H9 (cell line): ENCODE measurements around the gene PSMD8. TPM values are rescaled to one million over a fixed set of nuclear protein-coding genes. Genes with fewer than 3 reads are reported as not detected.
A peak's percentile ranks its signal among the peaks of the same experiment; 100 is the strongest.

Experiments used
- DNase-seq: peaks from one replicate; pipeline ENCODE4 v3.0.0-alpha.2; 2017
- H2AFZ ChIP-seq: one replicate; pipeline ENCODE4 v1.6.1; 2013; ENCODE audit warnings: mild to moderate bottlenecking, low read length, control low read depth, moderate library complexity
- H2AK5ac ChIP-seq: 2 replicates; pipeline ENCODE4 v1.6.1; 2013; ENCODE audit warnings: low read length, control low read depth, mixed read lengths; ENCODE audit not compliant: insufficient read length
- H2BK120ac ChIP-seq: one replicate; pipeline ENCODE4 v1.6.1; 2013; ENCODE audit warnings: low read depth, mild to moderate bottlenecking, low read length, control low read depth, inconsistent platforms; ENCODE audit not compliant: poor library complexity, severe bottlenecking
- H2BK12ac ChIP-seq: 2 replicates; pipeline ENCODE4 v1.6.1; 2013; ENCODE audit warnings: low read length, control low read depth, mixed read lengths, low read depth; ENCODE audit not compliant: insufficient read length
- H2BK15ac ChIP-seq: 2 replicates; pipeline ENCODE4 v1.6.1; 2013; ENCODE audit warnings: low read depth, low read length, control low read depth
- H2BK20ac ChIP-seq: one replicate; pipeline ENCODE4 v1.6.1; 2013; ENCODE audit warnings: low read depth, mild to moderate bottlenecking, low read length, control low read depth, inconsistent platforms; ENCODE audit not compliant: poor library complexity, severe bottlenecking
- H2BK5ac ChIP-seq: 2 replicates; pipeline ENCODE4 v1.6.1; 2013; ENCODE audit warnings: low read length, control low read depth, mixed read lengths; ENCODE audit not compliant: insufficient read length
- H3K14ac ChIP-seq: 2 replicates; pipeline ENCODE4 v1.6.1; 2013; ENCODE audit warnings: low read length, control low read depth; ENCODE audit not compliant: insufficient read depth
- H3K18ac ChIP-seq: 2 replicates; pipeline ENCODE4 v1.6.1; 2013; ENCODE audit warnings: low read depth, mild to moderate bottlenecking, mixed read lengths, low read length, control low read depth; ENCODE audit not compliant: insufficient read length
- H3K23ac ChIP-seq: 2 replicates; pipeline ENCODE4 v1.6.1; 2013; ENCODE audit warnings: low read length, control low read depth, mixed read lengths, low read depth; ENCODE audit not compliant: insufficient read length
- H3K23me2 ChIP-seq: 2 replicates; pipeline ENCODE4 v1.6.1; 2013; ENCODE audit warnings: low read depth, mild to moderate bottlenecking, mixed read lengths, low read length, control low read depth; ENCODE audit not compliant: insufficient read length, poor library complexity, severe bottlenecking
- H3K27ac ChIP-seq: 2 replicates; pipeline ENCODE4 v1.5.1; 2013; ENCODE audit warnings: low read length, control low read depth, mixed read lengths, low read depth; ENCODE audit not compliant: insufficient read length
- H3K27me3 ChIP-seq: 2 replicates; pipeline ENCODE4 v1.6.1; 2013; ENCODE audit warnings: low read length, control low read depth, inconsistent platforms; ENCODE audit not compliant: insufficient read depth
- H3K4ac ChIP-seq: 2 replicates; pipeline ENCODE4 v1.6.1; 2013; ENCODE audit warnings: low read depth, mild to moderate bottlenecking, control low read depth, inconsistent platforms, low read length, moderate library complexity
- H3K4me1 ChIP-seq: 2 replicates; pipeline ENCODE4 v1.6.1; 2013; ENCODE audit warnings: low read length, control low read depth, inconsistent platforms; ENCODE audit not compliant: insufficient read depth
- H3K4me2 ChIP-seq: 2 replicates; pipeline ENCODE4 v1.6.1; 2013; ENCODE audit warnings: low read length, control low read depth, mixed read lengths; ENCODE audit not compliant: insufficient read length, insufficient read depth
- H3K56ac ChIP-seq: 2 replicates; pipeline ENCODE4 v1.6.1; 2013; ENCODE audit warnings: low read depth, mild to moderate bottlenecking, mixed read lengths, low read length, control low read depth; ENCODE audit not compliant: insufficient read length
- H3K79me1 ChIP-seq: 2 replicates; pipeline ENCODE4 v1.6.1; 2013; ENCODE audit warnings: low read depth, mild to moderate bottlenecking, moderate library complexity, low read length, control low read depth, inconsistent platforms; ENCODE audit not compliant: insufficient read depth, poor library complexity, severe bottlenecking
- H3K79me2 ChIP-seq: 2 replicates; pipeline ENCODE4 v1.6.1; 2013; ENCODE audit warnings: low read length, control low read depth, inconsistent platforms; ENCODE audit not compliant: insufficient read depth
- H3K9ac ChIP-seq: 2 replicates; pipeline ENCODE4 v1.6.1; 2013; ENCODE audit warnings: low read length, control low read depth, mixed read lengths; ENCODE audit not compliant: insufficient read length; ENCODE audit errors: extremely low read depth
- H3K9me3 ChIP-seq: one replicate; pipeline ENCODE4 v1.6.1; 2013; ENCODE audit warnings: low read depth, low read length, inconsistent platforms; ENCODE audit not compliant: control insufficient read depth
- H3T11ph ChIP-seq: one replicate; pipeline ENCODE4 v1.6.1; 2013; ENCODE audit warnings: mild to moderate bottlenecking, low read length, control low read depth, inconsistent platforms
- H4K20me1 ChIP-seq: one replicate; pipeline ENCODE4 v1.6.1; 2013; ENCODE audit not compliant: control insufficient read depth, insufficient read length, insufficient read depth
- H4K5ac ChIP-seq: 2 replicates; pipeline ENCODE4 v1.6.1; 2013; ENCODE audit warnings: low read depth, mild to moderate bottlenecking, mixed read lengths, low read length, control low read depth; ENCODE audit not compliant: insufficient read length
- H4K8ac ChIP-seq: replicated peaks from 2 replicates; pipeline ENCODE4 v1.6.1; 2013; ENCODE audit warnings: low read length, control low read depth, mixed read lengths, low read depth; ENCODE audit not compliant: insufficient read length
- H4K91ac ChIP-seq: 2 replicates; pipeline ENCODE4 v1.6.1; 2013; ENCODE audit warnings: low read depth, mild to moderate bottlenecking, moderate library complexity, mixed read lengths, low read length, control low read depth; ENCODE audit not compliant: insufficient read length
- H3K27ac Mint-ChIP-seq, 3 experiments: 2 replicates in 2 of 3; 3 replicates in 1 of 3; pipeline ENCODE4 v1.8.0; 2020 to 2021; ENCODE audit warnings: mixed read lengths in 3 of 3, mild to moderate bottlenecking in 1 of 3, moderate library complexity in 1 of 3
- H3K27me3 Mint-ChIP-seq: 2 replicates; pipeline ENCODE4 v1.8.0; 2021; ENCODE audit warnings: low read depth, mild to moderate bottlenecking, moderate library complexity, mixed read lengths
- H3K36me3 Mint-ChIP-seq, 3 experiments: 2 replicates in 2 of 3; 3 replicates in 1 of 3; pipeline ENCODE4 v1.8.0; 2020 to 2021; ENCODE audit warnings: low read depth in 3 of 3, mixed read lengths in 3 of 3; ENCODE audit not compliant: insufficient read depth in 1 of 3
- H3K4me1 Mint-ChIP-seq, 2 experiments: 2 replicates each; pipeline ENCODE4 v1.8.0; 2020; ENCODE audit warnings: mixed read lengths in 2 of 2
- H3K4me3 Mint-ChIP-seq, 2 experiments: 2 replicates in 1 of 2; 3 replicates in 1 of 2; pipeline ENCODE4 v1.8.0; 2020 to 2021; ENCODE audit warnings: mild to moderate bottlenecking in 2 of 2, mixed read lengths in 2 of 2, moderate library complexity in 1 of 2
- H3K9me3 Mint-ChIP-seq, 2 experiments: 2 replicates in 1 of 2; 3 replicates in 1 of 2; pipeline ENCODE4 v1.8.0; 2020; ENCODE audit warnings: mild to moderate bottlenecking in 2 of 2, mixed read lengths in 2 of 2, moderate library complexity in 1 of 2
- CTCF ChIP-seq: fragments of 200-600 bp; sonication (generic); conservative IDR thresholded peaks from 3 replicates; pipeline ENCODE4 v1.8.0; 2021; ENCODE audit warnings: antibody characterized with exemption, mild to moderate bottlenecking
- WGBS: extraction: QIAGEN DNeasy Blood & Tissue Kit; methylation state at CpG from one replicate; pipeline ENCODE4 v1.1.7; 2013; ENCODE audit warnings: missing lambda C conversion rate, low lambda C conversion rate, mixed read lengths; ENCODE audit not compliant: insufficient read length; ENCODE audit errors: extremely low coverage; 5-methylcytosine and 5-hydroxymethylcytosine counted together
- total RNA-seq: library from RNA; stranded (reverse); gene quantifications from 2 replicates; pipeline ENCODE4 v1.2.1, GENCODE V29; 2021

The PSMD8 gene
- total RNA-seq, 1 experiment from 2014 or later = 189 TPM

DNA sequence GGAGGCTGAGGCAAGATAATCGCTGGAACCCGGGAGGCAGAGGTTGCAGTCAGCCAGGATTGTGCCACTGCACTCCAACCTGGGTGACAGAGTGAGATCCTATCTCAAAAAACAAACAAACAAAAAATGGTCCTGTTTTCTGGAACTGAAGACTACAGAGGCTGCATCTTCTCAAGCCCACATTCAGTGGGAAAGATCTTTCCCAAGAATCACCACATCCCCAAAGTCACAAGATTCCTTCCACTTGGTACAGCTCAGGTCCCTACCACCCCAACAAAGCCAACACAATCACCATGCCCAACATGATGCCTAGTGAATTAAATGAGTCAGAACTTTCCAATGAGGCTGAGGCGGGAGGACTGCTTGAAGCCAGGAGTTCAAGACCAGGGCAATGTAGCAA lies 23.5 kb upstream of the PSMD8 start:
- peak overlapping the region in 1 of 2 experiments; percentile 6; a peak in 1 of 5 replicates for H3K4me3 Mint-ChIP-seq
- Histone ChIP-seq H3K79me1 (no peaks in the 10 kb centered on the region), H3K79me2 (no peaks in the 10 kb centered on the region), H2BK12ac (no peak overlapping the region), H2BK20ac (no peak overlapping the region), H3K4me1 (no peaks in the 10 kb centered on the region), H4K5ac (no peak overlapping the region), H4K8ac (no peak overlapping the region), H3K9me3 (no peaks in the 10 kb centered on the region), H3K23me2 (no peaks in the 10 kb centered on the region), H4K91ac (no peak overlapping the region), H4K20me1 (no peaks in the 10 kb centered on the region), H3K18ac (no peak overlapping the region), H3K4me2 (no peak overlapping the region), H3K27ac (no peak overlapping the region), H2AFZ (no peak overlapping the region), H2BK120ac (no peak overlapping the region), H3K9ac (no peak overlapping the region), H3K4ac (no peak overlapping the region), H2AK5ac (no peak overlapping the region), H2BK5ac (no peak overlapping the region), H3K56ac (no peak overlapping the region), H2BK15ac (no peak overlapping the region), H3T11ph (no peak overlapping the region), H3K14ac (no peak overlapping the region), H3K23ac (no peak overlapping the region), H3K27me3 (no peaks in the 10 kb centered on the region)
- H3K4me1 Mint-ChIP-seq = peaks cover 0 to 5% of the 10 kb centered on the region in 2 experiments; a peak in 1 of 4 replicates
- DNase-seq = no peak
- peaks cover 28% of the 10 kb centered on the region for H3K27me3 Mint-ChIP-seq
- H3K27ac Mint-ChIP-seq = 0 out of 7 replicates have a peak overlapping the region, but pooled peaks of 1 of the 3 experiments have one; percentile 35
- no peaks in the 10 kb centered on the region for H3K36me3 Mint-ChIP-seq
- no peaks in the 10 kb centered on the region for H3K9me3 Mint-ChIP-seq
- no CpG with 5 or more reads among the region's 3 CpGs for WGBS
- no peak for TF ChIP-seq CTCF
